ACC112 (cell line): Measurements from ENCODE around the gene HTT.

Experiments used
- H2AFZ ChIP-seq: fragments of 200-600 bp; sonication (generic); one replicate; pipeline ENCODE4 v1.6.0; 2017; ENCODE audit warnings: antibody characterized with exemption, low read length; ENCODE audit not compliant: unreplicated experiment
- H3K27ac ChIP-seq: fragments of 200-600 bp; sonication (generic); 2 replicates; pipeline ENCODE4 v1.5.1; 2014; ENCODE audit warnings: low read depth, mild to moderate bottlenecking, antibody characterized with exemption, low read length, moderate library complexity
- H3K27me3 ChIP-seq: fragments of 200-600 bp; sonication (generic); 2 replicates; pipeline ENCODE4 v1.6.1; 2014; ENCODE audit warnings: mild to moderate bottlenecking, antibody characterized with exemption, low read length, moderate library complexity, mixed read lengths; ENCODE audit not compliant: insufficient read depth
- H3K36me3 ChIP-seq: fragments of 200-600 bp; sonication (generic); 2 replicates; pipeline ENCODE4 v1.6.1; 2016; ENCODE audit warnings: mild to moderate bottlenecking, antibody characterized with exemption, low read length, moderate library complexity, mixed read lengths; ENCODE audit not compliant: insufficient read depth
- H3K4me1 ChIP-seq: fragments of 200-600 bp; sonication (generic); one replicate; pipeline ENCODE4 v1.6.1; 2016; ENCODE audit warnings: low read length, mixed read lengths; ENCODE audit not compliant: insufficient read depth, unreplicated experiment, control insufficient read depth
- H3K4me3 ChIP-seq: fragments of 200-600 bp; sonication (generic); 2 replicates; pipeline ENCODE4 v1.5.1; 2014; ENCODE audit warnings: mild to moderate bottlenecking, low read depth, low read length
- H3K79me2 ChIP-seq: fragments of 200-600 bp; sonication (generic); one replicate; pipeline ENCODE4 v1.6.0; 2016; ENCODE audit warnings: low read length; ENCODE audit not compliant: control insufficient read depth, unreplicated experiment, insufficient read depth

The HTT gene

DNA sequence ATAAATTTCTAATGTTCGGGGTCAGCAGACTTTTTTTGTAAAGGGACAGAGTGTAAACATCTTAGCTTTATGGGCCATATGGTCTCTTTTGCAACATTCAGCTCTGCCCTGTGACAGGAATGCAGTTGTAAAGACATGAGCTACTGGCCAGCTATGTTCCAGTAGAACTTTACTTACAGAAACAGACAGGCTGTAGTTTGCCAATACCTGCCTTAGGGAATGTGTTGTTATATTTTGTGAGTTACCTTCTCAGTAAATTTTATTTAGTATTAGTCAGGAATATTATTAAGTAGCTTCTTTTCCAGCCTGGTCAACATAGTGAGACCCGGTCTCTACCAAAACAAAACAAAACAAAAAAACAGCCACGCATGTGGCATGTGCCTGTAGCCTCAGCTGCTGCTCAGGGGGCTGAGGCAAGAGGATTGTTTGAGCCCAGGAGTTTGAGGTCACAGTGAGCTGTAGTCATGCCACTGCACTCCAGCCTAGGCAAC is 48.7 kb downstream of the HTT start:
- Histone ChIP-seq H3K27me3 (no peaks in the 10 kb centered on the region), H3K79me2 (no peaks in the 10 kb centered on the region), H3K4me3 (no peak overlapping the region; the same call in 1 of the 2 replicates), H3K36me3 (peaks cover 10% of the 10 kb centered on the region; the same call in 1 of the 2 replicates), H3K27ac (peak overlapping the region; percentile 58), H2AFZ (no peak overlapping the region), H3K4me1 (peaks cover 19% of the 10 kb centered on the region)

DNA sequence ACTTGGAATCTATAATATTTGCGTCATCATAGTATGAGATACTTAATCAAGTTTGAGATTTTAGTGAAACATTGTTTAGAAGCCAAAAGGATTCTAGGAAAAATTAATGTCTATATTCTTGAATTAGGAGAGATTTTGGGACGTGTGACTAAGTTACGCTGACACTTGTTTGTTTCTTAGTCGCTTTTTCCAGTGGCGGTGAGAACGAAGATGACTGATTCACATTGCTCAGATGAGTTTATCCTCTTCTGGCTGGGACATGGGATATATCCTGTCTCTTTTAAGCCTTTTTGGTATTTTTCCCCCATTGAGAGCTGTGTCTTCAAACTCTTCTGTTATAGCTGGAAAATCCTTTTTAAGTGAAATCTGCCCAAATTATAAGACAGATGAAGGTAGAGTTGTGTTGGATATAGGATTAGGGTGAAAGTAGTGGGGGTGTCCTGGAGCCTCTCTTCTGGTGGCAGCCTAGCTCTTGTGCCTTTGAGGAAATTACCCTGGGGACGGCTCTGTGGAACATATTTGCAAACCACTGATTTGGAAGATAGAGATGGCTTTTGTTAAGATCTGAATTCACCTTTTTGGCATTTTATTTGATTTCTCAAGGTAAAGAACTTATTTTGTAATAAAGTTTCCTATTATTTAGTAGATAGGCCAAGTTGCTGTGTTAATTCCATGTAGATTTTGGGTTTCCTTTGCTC is 49.7 kb downstream of the HTT start:
- Histone ChIP-seq H3K27ac (no peak overlapping the region), H3K36me3 (peaks cover 14% of the 10 kb centered on the region; the same call in 1 of the 2 replicates), H3K4me3 (no peak overlapping the region), H3K27me3 (no peaks in the 10 kb centered on the region), H3K79me2 (no peaks in the 10 kb centered on the region), H3K4me1 (peaks cover 22% of the 10 kb centered on the region), H2AFZ (no peak overlapping the region)

DNA sequence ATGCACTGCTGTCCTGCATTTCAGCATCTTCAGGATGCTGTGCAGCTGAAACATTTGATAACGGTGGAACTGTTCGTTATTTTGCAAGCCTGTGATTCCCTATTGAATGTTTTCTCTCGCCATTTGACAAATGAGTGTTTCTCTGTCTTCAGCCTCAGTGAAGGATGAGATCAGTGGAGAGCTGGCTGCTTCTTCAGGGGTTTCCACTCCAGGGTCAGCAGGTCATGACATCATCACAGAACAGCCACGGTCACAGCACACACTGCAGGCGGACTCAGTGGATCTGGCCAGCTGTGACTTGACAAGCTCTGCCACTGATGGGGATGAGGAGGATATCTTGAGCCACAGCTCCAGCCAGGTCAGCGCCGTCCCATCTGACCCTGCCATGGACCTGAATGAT is 52.6 kb downstream of the HTT start:
- no peak overlapping the region for H2AFZ ChIP-seq
- no peaks in the 10 kb centered on the region for H3K79me2 ChIP-seq
- H3K4me3 ChIP-seq: no peak overlapping the region
- peaks cover 19% of the 10 kb centered on the region for H3K4me1 ChIP-seq
- H3K36me3 ChIP-seq: peaks cover 29% of the 10 kb centered on the region; the same call in 1 of the 2 replicates
- no peak overlapping the region for H3K27ac ChIP-seq
- H3K27me3 ChIP-seq: no peaks in the 10 kb centered on the region

DNA sequence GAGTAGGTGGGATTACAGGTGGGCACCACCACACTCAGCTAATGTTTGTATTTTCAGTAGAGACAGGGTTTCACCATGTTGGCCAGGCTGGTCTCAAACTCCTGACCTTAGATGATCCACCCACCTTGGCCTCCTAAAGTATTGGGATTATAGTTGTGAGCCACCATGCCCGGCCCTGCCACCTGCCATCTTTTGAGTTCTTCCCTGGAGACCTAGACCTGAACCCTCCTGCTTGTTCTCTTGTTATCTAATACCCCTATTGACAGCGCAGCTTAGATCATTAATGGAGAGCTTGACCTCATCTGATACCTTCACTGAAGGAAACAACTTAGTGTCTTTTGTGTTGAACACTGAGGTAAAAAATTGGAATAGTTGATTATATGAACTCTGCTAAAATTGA is 53.6 kb downstream of the HTT start:
- no peaks in the 10 kb centered on the region for H3K79me2 ChIP-seq
- H3K36me3 ChIP-seq: peaks cover 36% of the 10 kb centered on the region
- no peak overlapping the region for H3K27ac ChIP-seq
- peaks cover 12% of the 10 kb centered on the region for H3K4me1 ChIP-seq
- no peak overlapping the region for H3K4me3 ChIP-seq
- H3K27me3 ChIP-seq: no peaks in the 10 kb centered on the region
- no peak overlapping the region for H2AFZ ChIP-seq

DNA sequence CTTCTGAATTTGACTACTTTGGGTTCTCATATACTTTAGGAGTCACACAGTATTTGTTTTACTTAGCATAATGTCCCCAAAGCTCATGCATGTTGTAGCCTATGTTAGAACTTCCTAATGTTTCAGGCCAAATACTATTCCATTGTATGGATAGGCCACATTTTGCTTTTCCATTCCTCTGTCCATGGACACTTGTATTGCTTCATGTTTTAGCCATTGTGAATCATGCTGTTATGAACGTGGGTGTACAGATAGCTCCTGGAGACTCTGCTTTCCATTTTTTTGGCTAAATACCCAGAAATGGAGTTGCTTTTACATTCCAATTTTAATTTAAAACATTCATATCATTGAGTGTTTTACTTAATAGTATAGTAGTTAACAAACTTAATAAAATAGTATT is 54.5 kb downstream of the HTT start:
- Histone ChIP-seq H3K4me1 (peaks cover 4% of the 10 kb centered on the region), H3K79me2 (no peaks in the 10 kb centered on the region), H2AFZ (no peak overlapping the region), H3K27ac (no peak overlapping the region), H3K36me3 (peaks cover 37% of the 10 kb centered on the region), H3K4me3 (no peak overlapping the region), H3K27me3 (no peaks in the 10 kb centered on the region)

DNA sequence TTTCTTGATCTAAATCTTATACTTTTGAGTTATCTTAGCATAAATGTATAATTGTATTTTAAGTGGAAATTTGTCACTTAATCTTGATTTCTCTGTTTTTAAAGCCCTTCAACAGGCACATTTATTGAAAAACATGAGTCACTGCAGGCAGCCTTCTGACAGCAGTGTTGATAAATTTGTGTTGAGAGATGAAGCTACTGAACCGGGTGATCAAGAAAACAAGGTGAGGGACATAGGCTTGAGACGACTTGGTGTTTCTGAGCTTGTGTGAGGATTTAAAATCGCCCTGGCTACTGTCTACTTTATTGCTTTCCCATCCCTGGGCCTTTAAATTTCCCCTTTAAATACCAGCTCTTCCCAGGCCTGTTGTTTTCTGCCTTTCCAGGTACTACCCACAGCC is 55.7 kb downstream of the HTT start:
- Histone ChIP-seq H3K4me3 (no peak overlapping the region), H3K27me3 (no peaks in the 10 kb centered on the region), H3K36me3 (peaks cover 37% of the 10 kb centered on the region), H3K79me2 (no peaks in the 10 kb centered on the region), H3K4me1 (peaks cover 4% of the 10 kb centered on the region), H3K27ac (no peak overlapping the region), H2AFZ (no peak overlapping the region)

DNA sequence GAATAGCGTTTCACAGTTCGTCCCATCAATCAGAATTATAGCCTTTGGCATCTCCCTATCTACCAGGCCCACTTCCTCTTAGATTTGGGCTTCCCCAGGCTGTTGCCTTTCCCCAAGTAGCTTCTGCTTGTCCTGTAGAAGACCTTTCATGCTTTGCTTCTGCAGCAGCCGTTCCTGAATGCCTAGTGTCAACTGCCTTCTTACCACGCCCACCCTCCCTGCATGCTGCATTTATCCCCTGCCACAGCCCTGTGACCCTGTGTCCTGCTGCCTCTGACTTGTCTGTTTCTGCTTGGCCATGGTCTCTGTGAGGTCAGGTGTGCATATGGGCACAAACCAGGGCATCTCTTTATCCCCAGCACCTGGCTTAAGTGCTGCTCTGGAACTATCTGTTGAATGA is 56.3 kb downstream of the HTT start:
- H3K27me3 ChIP-seq: no peaks in the 10 kb centered on the region
- H2AFZ ChIP-seq: no peak overlapping the region
- H3K4me3 ChIP-seq: no peak overlapping the region
- H3K79me2 ChIP-seq: no peaks in the 10 kb centered on the region
- H3K27ac ChIP-seq: no peak overlapping the region
- H3K36me3 ChIP-seq: peaks cover 37% of the 10 kb centered on the region
- peaks cover 4% of the 10 kb centered on the region for H3K4me1 ChIP-seq

DNA sequence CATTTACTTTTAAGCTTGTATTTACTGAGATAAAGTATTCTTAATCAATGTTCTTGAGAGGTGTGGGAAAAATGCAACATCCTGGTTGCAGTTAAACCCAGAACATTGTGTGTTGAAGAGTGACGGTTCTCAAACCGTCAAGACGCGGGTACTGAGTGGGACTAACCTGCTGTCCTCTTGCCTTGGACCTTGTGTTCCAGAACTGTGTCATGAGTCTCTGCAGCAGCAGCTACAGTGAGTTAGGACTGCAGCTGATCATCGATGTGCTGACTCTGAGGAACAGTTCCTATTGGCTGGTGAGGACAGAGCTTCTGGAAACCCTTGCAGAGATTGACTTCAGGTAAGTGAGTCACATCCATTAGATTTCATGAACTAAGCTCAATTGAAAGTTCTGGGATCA is 59.7 kb downstream of the HTT start:
- H3K79me2 ChIP-seq: no peaks in the 10 kb centered on the region
- no peak overlapping the region for H3K27ac ChIP-seq
- H2AFZ ChIP-seq: no peak overlapping the region
- peaks cover 23% of the 10 kb centered on the region for H3K36me3 ChIP-seq
- no peaks in the 10 kb centered on the region for H3K27me3 ChIP-seq
- H3K4me1 ChIP-seq: no peaks in the 10 kb centered on the region
- H3K4me3 ChIP-seq: no peak overlapping the region

DNA sequence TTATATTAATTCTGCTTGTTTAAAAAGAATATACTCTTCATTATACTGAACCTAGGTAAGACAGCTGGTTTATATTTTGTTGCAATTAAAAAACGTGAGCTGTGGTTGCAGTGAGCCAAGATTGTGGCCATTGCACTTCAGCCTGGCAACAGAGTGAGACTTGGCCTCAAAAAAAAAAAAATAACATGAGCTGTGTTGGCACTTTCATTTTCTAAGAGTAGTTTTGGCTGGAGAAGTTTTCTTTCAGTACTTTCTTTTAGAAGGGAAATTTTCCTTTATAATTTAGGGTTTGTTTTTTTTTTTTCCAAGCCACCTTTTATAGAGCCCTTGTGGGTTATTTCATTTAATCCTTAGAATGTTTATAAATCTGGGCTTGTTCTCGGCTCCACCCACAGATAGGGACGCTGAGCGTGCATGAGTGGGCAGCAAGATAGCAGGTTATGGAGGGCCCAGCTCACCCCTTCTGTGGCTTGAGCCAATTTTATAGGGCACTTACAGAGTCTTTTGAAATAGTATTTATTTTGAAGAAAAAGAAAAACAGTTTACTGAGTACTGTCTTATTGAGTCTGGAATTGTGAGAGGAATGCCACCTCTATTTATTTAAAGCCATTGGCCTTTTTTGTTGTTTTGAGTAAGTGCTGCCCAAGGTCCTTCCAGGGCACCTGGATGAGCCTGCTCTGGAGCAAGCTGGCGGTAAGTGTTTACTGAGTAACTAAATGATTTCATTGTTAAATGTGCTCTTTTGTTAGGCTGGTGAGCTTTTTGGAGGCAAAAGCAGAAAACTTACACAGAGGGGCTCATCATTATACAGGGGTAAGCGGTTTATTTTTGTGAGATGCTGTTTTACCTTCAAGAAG is 60.9 kb downstream of the HTT start:
- H3K36me3 ChIP-seq: peaks cover 17% of the 10 kb centered on the region; the same call in 1 of the 2 replicates
- H2AFZ ChIP-seq: no peak overlapping the region
- H3K27me3 ChIP-seq: no peaks in the 10 kb centered on the region
- no peaks in the 10 kb centered on the region for H3K4me1 ChIP-seq
- no peak overlapping the region for H3K27ac ChIP-seq
- no peaks in the 10 kb centered on the region for H3K79me2 ChIP-seq
- H3K4me3 ChIP-seq: peak overlapping the region; percentile 27

DNA sequence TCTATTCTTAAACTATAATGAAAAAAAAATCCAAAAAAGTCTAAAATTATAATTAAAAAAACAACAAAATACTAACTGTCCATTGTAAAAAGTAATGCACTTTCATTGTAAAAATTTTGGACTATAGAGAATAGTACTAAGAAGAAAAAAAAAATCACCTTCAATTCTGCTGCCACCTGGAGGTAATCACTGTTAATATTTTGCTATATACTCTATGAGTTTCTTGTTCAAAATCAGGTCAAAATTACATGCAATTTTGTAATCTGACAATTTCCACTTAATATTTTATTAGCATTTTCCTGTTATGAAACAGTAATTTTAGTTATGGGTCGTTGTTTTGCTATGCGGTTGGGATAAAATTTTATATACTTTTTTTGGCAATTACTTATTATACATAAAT is 62.0 kb downstream of the HTT start:
- H3K4me1 ChIP-seq: no peaks in the 10 kb centered on the region
- H3K36me3 ChIP-seq: peaks cover 18% of the 10 kb centered on the region; the same call in 1 of the 2 replicates
- no peak overlapping the region for H2AFZ ChIP-seq
- no peak overlapping the region for H3K27ac ChIP-seq
- H3K4me3 ChIP-seq: no peak overlapping the region
- no peaks in the 10 kb centered on the region for H3K27me3 ChIP-seq
- H3K79me2 ChIP-seq: no peaks in the 10 kb centered on the region
